ENCODE data around the gene COL4A1. TPM values are rescaled to one million over a fixed set of nuclear protein-coding genes. Genes with fewer than 3 reads are reported as not detected.
A peak's percentile ranks its signal among the peaks of the same experiment; 100 is the strongest.

COL4A1 gene
- total RNA-seq, 1 donor from 2014 or later: 5,210 TPM

DNA sequence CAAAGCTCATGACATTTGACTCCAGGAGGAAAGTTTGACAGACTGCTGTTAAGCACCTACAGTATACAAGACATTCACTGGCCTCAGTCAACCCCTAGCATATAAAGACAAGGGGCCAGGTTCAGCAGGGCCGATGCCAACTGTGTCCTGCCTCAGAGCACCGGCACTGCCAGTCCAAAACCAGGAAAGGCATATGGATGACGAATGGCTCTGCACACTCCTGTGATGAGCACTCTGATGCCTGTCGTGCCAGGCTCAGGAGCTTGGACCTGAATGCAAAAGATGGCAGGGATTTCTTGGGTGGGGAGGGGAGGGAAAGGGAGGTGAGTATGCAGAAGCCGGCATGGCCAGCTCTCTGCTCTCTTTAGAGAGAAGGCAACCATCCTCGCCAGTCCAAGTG lies 38.9 kb downstream of the COL4A1 start:
- no peak for TF ChIP-seq CTCF (IDR thresholded peaks at IDR 0.05)
- H3K4me3 Mint-ChIP-seq (ENCODE audit: unreplicated experiment): no peak overlapping the region
- no peaks in the 10 kb centered on the region for H3K27me3 Mint-ChIP-seq (ENCODE audit: low read depth)
- H3K27ac Mint-ChIP-seq (ENCODE audit: unreplicated experiment): peak overlapping the region; percentile 75
- H3K4me1 Mint-ChIP-seq (ENCODE audit: low read depth): peaks cover 90% of the 10 kb centered on the region
- peaks cover 20% of the 10 kb centered on the region for H3K36me3 Mint-ChIP-seq (ENCODE audit: low read depth)
- H3K9me3 Mint-ChIP-seq (ENCODE audit: low read depth): no peaks in the 10 kb centered on the region
- DNase-seq (ENCODE audit: low spot score): no peak

GRCh38 chr13:110266983-110267382 lies 40.0 kb downstream of the COL4A1 start:
- no peak for DNase-seq (ENCODE audit: low spot score)
- no peak for TF ChIP-seq CTCF (IDR thresholded peaks at IDR 0.05)
- Mint-ChIP-seq H3K4me3 (ENCODE audit: unreplicated experiment) (no peak overlapping the region), H3K27me3 (ENCODE audit: low read depth) (no peaks in the 10 kb centered on the region), H3K36me3 (ENCODE audit: low read depth) (peaks cover 15% of the 10 kb centered on the region), H3K4me1 (ENCODE audit: low read depth) (peaks cover 91% of the 10 kb centered on the region), H3K9me3 (ENCODE audit: low read depth) (no peaks in the 10 kb centered on the region), H3K27ac (ENCODE audit: unreplicated experiment) (peak overlapping the region; percentile 71)

DNA sequence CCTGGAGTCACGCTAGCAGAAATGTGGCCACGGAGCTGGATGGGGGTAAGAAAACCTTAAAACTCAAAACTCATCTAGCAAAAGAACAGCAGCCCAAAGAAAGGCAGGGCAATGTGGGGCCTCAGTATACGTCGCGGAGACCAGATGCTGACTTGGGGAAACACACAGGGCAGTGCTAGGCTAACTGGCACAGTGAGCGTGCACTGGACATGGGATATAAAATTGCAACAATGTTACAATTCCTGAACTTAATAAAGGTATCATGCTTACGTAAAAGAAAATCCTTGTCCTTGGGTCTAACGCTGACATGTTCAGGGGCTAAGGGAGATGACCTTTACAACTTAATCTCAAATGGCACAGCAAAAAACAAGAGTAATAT lies 40.5 kb downstream of the COL4A1 start:
- H3K4me3 Mint-ChIP-seq (ENCODE audit: unreplicated experiment): no peak overlapping the region
- no peak for DNase-seq (ENCODE audit: low spot score)
- no peak for TF ChIP-seq CTCF (IDR thresholded peaks at IDR 0.05)
- H3K9me3 Mint-ChIP-seq (ENCODE audit: low read depth): no peaks in the 10 kb centered on the region
- H3K4me1 Mint-ChIP-seq (ENCODE audit: low read depth): peaks cover 91% of the 10 kb centered on the region
- peak overlapping the region; percentile 59 for H3K27ac Mint-ChIP-seq (ENCODE audit: unreplicated experiment)
- no peaks in the 10 kb centered on the region for H3K27me3 Mint-ChIP-seq (ENCODE audit: low read depth)
- H3K36me3 Mint-ChIP-seq (ENCODE audit: low read depth): peaks cover 15% of the 10 kb centered on the region

DNA sequence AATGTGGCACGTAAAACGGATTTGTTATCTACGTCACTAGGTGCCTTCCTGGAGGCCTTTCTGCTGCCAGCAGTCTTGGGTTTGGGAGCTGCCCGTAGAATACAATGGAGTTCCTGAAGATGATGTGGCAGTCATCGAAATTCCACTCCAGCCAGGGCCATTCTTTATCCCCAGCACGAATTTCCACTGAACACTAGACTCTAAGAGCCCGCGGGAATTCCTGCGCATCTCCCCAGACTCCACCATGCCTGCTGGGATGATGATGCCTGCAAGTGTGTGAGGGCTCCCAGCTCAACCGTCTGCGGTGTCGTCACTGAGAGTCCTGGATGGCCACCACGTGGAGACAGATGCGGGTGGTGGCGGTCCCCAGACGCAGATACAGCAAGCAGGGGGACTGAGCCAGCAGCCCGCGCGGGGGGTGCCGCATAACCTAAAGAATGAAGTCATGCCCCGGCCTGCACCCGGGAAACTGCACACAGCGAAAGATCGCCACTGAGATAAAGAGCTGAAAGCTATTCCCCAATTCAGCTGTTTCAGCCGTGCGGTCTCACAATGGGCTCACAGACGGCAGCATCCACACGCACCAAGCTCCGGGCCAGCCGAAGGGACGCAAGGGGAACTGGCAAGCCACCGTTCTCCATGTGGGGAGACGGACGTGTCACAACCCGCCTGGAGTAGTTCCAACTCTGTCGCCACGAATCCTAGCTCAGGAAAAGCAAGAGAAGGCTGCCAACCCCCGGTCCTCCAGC lies 41.1 kb downstream of the COL4A1 start:
- peaks cover 13% of the 10 kb centered on the region for H3K36me3 Mint-ChIP-seq (ENCODE audit: low read depth)
- no peak overlapping the region for H3K4me3 Mint-ChIP-seq (ENCODE audit: unreplicated experiment)
- H3K27ac Mint-ChIP-seq (ENCODE audit: unreplicated experiment): peak overlapping the region; percentile 59
- H3K9me3 Mint-ChIP-seq (ENCODE audit: low read depth): no peaks in the 10 kb centered on the region
- no peaks in the 10 kb centered on the region for H3K27me3 Mint-ChIP-seq (ENCODE audit: low read depth)
- no peak for TF ChIP-seq CTCF (IDR thresholded peaks at IDR 0.05)
- DNase-seq (ENCODE audit: low spot score): no peak
- peaks cover 91% of the 10 kb centered on the region for H3K4me1 Mint-ChIP-seq (ENCODE audit: low read depth)

- no peaks in the 10 kb centered on the region for H3K9me3 Mint-ChIP-seq (ENCODE audit: low read depth)
- TF ChIP-seq CTCF (IDR thresholded peaks at IDR 0.05): no peak
- no peak for DNase-seq (ENCODE audit: low spot score)
- H3K27ac Mint-ChIP-seq (ENCODE audit: unreplicated experiment): peak overlapping the region; percentile 60
- peaks cover 90% of the 10 kb centered on the region for H3K4me1 Mint-ChIP-seq (ENCODE audit: low read depth)
- no peaks in the 10 kb centered on the region for H3K27me3 Mint-ChIP-seq (ENCODE audit: low read depth)
- no peak overlapping the region for H3K4me3 Mint-ChIP-seq (ENCODE audit: unreplicated experiment)
- H3K36me3 Mint-ChIP-seq (ENCODE audit: low read depth): peaks cover 13% of the 10 kb centered on the region
Measured at GRCh38 chr13:110265341-110265681, 41.6 kb downstream of the COL4A1 start.

Data from chondrocyte (in vitro differentiated cells).